ENCODE measurements around the gene EIF3D.

The EIF3D gene

GRCh38 chr22:36563898-36564297 lies 34.9 kb upstream of the EIF3D start:
- in situ Hi-C loops (cut with HindIII; ENCODE audit: low sequenced_read_pairs), result no loop called here
- no peak for DNase-seq (ENCODE audit: low read depth)
- no peak for TF ChIP-seq CTCF (IDR thresholded peaks at IDR 0.05; ENCODE audit: low read depth, low read length, missing control alignments)
- H3K4me3 ChIP-seq (ENCODE audit: low read depth, low read length), result no peak overlapping the region

- no peak for DNase-seq (ENCODE audit: low read depth)
- TF ChIP-seq CTCF (IDR thresholded peaks at IDR 0.05; ENCODE audit: low read depth, low read length, missing control alignments), result no peak
- in situ Hi-C loops (cut with HindIII; ENCODE audit: low sequenced_read_pairs), result no loop called here
- H3K4me3 ChIP-seq (ENCODE audit: low read depth, low read length), result no peak overlapping the region
Observed at GRCh38 chr22:36563444-36563843, 34.5 kb upstream of the EIF3D start.

GRCh38 chr22:36563001-36563400 lies 34.0 kb upstream of the EIF3D start:
- TF ChIP-seq CTCF (IDR thresholded peaks at IDR 0.05; ENCODE audit: low read depth, low read length, missing control alignments), result no peak
- no peak for DNase-seq (ENCODE audit: low read depth)
- H3K4me3 ChIP-seq (ENCODE audit: low read depth, low read length), result no peak overlapping the region
- in situ Hi-C loops (cut with HindIII; ENCODE audit: low sequenced_read_pairs), result no loop called here

GRCh38 chr22:36562261-36562835 lies 33.4 kb upstream of the EIF3D start:
- in situ Hi-C loops (cut with HindIII; ENCODE audit: low sequenced_read_pairs), result no loop called here
- no peak for DNase-seq (ENCODE audit: low read depth)
- no peak for TF ChIP-seq CTCF (IDR thresholded peaks at IDR 0.05; ENCODE audit: low read depth, low read length, missing control alignments)
- H3K4me3 ChIP-seq (ENCODE audit: low read depth, low read length), result no peak overlapping the region

GRCh38 chr22:36561291-36561811 lies 32.4 kb upstream of the EIF3D start:
- no peak for DNase-seq (ENCODE audit: low read depth)
- in situ Hi-C loops (cut with HindIII; ENCODE audit: low sequenced_read_pairs), result no loop called here
- H3K4me3 ChIP-seq (ENCODE audit: low read depth, low read length), result no peak overlapping the region
- TF ChIP-seq CTCF (IDR thresholded peaks at IDR 0.05; ENCODE audit: low read depth, low read length, missing control alignments), result no peak

GRCh38 chr22:36560001-36560400 lies 31.0 kb upstream of the EIF3D start:
- no peak for DNase-seq (ENCODE audit: low read depth)
- no peak overlapping the region for H3K4me3 ChIP-seq (ENCODE audit: low read depth, low read length)
- in situ Hi-C loops (cut with HindIII; ENCODE audit: low sequenced_read_pairs), result no loop called here
- no peak for TF ChIP-seq CTCF (IDR thresholded peaks at IDR 0.05; ENCODE audit: low read depth, low read length, missing control alignments)
